GM21529 (cell line): ENCODE results near the gene SPECC1.
"Not testable (repeated sequence)": the region's sequence is repeated elsewhere in the genome, so short reads cannot be mapped to it uniquely, and the experiment has no call there.

Experiments
- ATAC-seq: cut with Tn5 transposase; IDR thresholded peaks from one replicate; pipeline ENCODE4 v1.9.1; 2021; ENCODE audit not compliant: unreplicated experiment

Gene SPECC1

DNA sequence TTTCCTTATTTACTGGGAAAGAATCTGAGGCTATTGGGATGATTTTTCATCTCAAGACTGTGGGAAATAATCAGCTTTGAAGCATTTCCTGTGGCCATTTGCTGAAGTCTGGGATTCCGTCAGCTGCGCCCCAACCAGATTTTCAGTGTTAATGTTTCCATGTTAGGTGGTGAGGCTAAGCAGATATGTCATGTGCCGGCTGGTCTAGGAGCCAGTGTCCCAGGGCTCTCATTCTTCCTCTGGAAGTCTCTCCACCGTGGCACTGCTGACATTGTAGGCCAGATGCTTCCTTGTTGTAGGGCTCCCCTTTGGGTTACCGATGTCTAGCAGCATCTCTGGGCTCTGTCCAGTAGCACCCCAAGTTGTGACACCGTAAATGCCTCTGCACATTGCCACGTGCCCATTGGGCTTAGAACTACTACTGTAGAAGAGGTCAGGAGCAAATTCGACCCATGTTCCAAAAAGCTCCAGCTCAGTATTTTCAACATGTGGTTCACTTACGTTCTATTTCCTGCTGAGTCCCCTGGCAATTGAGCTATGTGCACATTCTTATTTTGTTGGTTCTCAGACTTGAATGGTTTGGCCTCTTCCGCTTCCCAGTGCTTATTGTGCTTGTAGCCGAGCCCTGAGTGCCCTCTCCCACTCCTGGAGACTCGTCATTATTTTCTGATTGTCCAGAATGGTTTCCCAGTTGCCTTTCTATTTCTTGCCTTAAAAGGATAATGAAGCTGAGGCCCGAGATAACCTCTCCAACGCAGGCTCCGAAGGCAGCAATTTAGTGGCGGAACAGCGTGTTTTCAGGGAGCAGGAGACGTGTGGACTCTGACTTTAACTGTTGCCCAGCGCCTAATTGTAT, 82.2 kb downstream of the SPECC1 start:
- ATAC-seq = no peak

DNA sequence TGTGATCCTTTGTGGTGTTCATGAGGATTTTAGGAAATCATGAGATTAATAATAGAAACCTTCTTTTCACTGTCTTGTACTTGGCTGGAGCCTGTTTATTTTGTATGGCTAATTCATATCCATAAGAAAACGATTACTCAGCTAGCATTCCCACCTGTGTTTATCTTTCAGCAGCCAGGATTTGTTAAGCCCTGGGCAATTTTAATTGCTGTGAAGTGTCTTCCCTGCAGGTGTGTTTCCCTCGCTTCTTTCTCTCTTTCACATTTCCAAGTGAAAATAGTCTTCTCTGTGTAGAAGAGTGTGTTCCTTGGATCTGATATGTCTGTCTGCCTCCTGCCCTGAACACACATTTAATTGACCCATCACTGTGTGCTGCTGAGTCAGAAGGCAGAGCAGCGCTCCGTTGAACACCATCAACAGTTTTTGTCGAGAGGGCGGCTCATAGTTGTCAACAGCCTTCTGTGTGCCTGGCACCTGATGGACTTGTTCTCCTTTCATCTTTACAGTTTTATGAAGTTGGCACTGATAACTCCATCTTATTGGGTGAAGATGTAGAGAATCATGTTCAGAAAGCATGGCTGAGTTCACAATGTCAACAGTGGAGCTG, 83.2 kb downstream of the SPECC1 start:
- no peak for ATAC-seq

DNA sequence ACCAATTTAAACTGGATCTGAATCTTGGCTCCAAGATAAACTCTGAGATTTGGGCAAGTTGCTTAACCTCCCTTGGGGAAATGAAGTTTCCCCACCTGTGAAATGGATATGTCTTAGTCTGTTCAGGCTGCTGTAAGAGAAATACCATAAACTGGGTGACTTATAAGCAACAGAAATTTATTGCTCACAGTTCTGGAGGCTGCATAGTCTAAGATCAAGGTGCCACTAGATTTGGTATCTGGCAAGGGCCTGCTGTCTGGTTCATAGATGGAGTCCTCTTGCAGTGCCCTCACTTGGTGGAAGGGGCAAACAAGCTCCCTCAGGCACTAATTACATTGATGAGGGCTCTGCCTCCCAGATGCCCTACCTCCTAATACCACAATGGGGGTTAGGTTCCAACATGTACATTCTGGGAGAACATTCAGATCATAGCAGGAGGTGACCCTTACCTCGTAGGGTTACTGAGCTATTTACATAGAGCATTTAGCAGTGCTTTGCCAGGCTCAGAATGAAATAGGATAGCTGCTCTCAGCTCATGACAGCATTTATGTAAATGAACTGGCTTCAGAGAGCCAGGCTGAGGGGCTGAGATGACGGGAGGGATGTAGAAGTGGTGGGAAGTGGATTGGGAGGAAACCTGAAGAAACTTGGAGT, 83.9 kb downstream of the SPECC1 start:
- ATAC-seq = no peak

DNA sequence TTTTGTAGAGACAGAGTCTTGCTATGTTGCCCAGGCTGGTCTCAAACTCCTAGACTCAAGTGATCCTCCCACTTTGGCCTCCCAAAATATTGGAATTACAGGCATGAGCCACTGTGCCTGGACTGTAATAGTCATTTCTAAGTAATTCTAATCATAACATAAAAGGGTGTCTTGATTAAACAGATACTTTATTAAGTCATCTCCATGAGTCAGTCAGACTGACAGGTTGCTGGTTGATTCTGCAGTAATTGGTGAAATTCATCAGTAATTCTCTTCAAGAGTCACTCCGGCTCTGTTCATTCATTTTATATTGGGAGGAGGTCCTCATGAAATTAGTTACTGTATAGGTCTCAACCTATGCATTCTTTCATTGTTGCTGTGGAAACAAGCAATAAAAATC, 85.6 kb downstream of the SPECC1 start:
- ATAC-seq = no peak

DNA sequence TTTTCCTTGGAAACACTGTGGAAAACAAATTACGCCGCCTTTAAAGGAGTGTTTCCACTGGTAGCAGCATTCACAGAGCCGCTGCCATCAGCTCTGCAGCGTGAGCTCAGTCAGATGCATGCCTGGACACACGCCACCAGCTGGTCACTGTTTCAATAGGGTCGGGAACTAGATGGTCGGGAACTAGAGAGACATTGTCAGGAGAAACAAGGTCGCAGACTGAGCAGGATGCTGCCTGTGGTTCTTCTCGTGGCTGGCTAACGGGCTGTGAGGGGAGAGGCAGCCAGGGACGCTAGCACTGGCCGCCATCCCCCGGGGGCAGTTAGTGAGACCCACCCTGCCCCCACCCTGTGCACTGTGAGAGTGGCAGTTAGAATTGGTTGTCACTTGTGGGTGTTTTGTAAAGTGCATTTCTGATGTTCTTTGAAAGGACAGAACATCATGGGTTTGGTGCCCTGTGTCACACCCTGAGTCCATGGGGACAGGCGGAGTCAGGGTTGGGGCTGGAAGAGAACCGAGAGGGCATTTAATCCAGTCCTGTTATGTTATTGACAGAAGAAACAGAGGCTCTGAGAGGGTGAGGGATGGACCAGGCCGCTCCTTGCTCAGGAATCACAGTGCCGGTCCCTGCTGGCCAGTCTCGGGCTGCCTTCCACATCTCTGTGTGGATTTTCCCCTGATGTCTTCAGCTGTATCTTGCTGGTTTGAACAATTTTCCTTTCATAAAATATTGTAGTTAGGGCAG, 86.3 kb downstream of the SPECC1 start:
- no peak for ATAC-seq

DNA sequence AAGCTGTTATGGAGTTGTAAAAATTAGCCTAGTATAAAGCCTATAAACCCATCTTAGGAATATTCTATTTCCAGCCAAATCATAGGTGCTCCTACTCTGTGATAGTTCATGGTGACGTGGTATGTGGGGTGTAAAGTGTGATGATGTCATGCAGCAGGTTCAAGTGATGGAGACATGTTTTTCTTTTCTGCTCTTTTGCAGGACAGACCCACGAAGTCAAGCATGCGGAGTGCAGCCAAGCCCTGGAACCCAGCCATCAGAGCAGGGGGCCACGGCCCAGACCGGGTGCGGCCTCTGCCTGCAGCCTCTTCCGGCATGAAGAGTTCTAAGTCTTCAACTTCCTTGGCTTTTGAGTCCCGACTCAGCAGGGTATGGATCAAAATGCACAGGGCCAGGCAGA, 87.3 kb downstream of the SPECC1 start:
- no peak for ATAC-seq

DNA sequence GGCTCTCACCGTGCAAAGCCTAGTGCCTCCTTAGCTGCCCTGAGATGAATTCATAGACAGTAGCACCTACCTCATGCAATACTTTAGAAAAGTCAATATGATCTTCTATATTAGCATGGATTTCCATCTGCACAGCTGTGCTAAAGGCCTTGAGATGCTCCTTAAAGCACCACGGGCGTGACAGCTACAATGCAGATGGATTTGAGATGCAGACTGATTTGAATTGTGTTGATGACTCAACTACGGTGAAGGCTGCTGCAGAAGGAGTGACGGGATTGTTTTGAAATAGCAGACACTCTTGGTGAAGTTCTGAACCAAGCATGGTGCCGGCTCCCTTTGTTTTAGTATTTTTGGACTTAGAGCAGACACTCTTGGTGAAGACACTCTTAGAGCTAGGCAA, 88.2 kb downstream of the SPECC1 start:
- ATAC-seq = no peak

DNA sequence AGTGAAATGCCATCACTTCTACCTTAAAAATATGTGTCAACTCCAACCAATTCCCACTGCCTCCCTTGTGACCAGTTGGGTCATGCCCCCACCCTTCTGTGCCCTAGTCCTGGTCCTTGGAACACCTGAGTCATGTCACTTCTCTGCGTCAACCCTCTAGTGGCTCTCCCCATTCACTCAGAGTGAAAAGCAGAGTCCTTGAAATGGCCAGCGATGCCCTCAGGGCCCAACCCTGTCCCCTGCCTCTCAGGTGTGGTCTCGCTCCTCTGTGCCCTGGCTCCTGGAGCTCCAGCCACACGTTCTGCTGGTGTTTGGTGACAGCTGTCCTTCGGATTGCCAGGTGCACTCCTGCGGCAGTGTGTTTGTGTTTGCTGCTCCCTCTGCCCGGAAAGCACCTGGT, 89.2 kb downstream of the SPECC1 start:
- ATAC-seq = no peak

DNA sequence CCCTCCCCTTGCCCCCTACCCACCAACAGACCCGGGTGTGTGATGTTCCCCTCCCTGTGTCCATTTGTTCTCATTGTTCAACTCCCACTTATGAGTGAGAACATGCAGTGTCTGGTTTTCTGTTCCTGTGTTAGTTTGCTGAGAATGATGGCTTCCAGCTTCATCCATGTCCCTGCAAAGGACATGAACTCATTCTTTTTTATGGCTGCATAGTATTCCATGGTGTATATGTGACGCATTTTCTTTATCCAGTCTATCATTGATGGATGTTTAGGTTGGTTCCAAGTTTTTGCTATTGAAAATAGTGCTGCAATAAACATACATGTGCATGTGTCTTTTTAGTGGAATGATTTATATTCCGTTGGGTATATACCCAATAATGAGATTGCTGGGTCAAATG, 91.6 kb downstream of the SPECC1 start:
- not testable (repeated sequence) for ATAC-seq

DNA sequence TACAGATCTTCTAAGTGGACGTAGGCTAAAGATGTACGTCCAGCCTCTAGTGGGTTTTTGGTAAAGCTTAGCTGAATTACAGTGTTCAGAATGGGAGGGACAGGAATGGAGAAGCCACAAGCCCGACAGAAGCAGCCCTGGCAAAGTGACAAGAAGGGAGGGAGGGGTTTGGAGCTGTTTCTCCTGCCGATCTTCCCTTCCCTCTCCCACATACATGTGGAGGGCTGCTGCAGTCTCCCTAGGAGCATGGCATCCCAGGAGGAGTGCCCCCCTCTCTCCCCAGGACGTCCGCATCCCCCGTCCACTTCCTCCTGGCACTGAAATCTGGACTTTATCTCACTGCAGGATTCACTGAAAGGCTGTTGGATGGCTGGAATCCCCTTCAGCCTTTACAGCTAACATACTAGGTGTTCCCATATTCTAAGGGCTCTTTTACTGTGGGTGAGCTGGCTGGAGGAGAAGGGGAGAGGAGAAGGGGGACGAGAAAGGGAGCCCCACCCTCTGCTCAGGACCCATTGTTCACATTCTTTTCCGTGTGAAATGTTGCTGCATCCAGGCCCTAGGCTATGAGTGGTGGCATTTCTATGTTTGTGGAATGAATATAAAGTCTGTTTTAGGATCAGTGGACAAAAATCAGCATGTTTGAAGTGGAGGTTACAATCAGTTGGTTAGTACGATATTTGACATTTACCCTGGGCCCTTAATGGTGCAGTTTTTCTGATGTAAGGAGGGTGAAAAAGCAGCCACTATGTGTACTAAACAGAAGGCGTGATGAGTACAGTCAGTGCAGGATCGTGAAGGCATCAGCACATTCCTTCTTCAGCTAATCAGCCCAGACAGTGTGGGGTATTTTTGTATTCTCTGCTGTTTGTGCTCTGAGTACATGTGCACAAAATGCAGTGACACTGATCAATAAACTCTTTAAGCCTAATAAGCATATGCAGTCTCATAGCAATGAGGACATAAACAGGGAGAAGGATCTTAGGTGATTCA, 94.6 kb downstream of the SPECC1 start:
- no peak for ATAC-seq

DNA sequence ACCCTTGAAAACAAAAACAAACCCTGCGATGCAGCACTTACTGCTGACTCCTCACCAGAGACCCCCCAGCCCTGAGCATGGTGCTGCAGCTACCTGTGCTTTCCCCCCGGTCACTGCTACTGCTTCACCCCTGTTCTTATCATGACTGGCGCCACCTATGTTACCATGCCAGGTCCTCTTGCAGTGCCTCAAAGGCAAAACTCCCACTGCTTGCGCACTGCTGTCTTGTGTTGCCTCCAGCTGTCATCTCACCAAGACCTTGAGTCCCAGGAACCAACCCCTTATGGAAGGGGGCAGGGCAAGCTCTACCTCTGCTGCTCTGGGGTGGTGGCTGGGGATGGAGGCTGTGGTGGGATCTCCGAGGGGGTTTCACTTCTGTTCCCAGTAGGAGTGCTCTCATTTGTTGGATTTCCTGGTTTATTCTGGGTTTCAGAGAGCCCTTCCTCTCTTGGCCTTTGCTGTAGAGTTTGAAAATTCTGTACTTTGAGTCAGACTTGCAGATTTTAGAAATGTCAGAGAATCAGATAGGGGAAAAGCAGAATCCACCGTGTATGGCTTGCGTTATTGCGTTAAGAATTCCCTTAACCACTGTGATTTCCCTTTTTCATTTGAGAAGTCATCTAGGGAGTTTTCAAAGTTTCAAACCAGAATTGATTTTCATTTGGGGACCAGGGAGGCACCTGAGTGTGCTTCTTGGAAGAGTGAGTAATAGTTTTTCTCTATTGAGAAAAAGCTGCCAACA, 96.6 kb downstream of the SPECC1 start:
- ATAC-seq = no peak

DNA sequence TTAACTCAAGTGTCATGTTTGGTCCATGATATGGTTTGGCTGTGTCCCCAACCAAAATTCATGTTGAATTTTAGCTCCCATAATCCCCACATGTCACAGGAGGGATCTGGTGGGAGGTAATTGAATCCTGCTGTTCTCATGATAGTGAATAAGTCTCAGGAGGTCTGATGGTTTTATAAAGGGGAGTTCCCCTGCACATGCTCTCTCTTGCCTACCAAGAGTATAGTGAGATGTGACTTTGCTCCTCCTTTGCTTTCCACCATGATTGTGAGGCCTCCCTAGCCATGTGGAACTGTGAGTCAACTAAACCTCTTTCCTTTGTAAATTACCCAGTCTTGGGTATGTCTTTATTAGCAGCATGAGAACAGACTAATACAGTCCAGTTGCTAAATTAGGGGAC, 97.3 kb downstream of the SPECC1 start:
- not testable (repeated sequence) for ATAC-seq

DNA sequence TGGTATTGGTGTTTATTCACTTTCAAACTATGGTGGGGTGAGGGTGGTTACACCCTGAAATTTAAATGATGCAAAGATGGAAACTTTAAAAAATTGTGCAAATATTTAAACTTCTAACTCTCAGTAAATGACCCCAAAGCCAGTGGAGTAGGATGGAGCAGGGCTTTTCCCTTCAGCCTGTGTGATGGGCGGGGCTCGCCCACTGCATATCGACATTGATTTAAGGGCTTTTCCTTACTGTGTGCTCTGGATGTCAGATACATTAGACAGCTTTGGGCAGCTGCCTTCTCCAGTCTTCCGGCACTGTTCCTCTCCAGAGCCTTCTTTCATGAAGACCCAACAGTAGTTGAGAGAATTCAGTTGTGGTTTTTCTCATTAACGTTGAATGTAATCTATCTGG, 99.9 kb downstream of the SPECC1 start:
- ATAC-seq = no peak

DNA sequence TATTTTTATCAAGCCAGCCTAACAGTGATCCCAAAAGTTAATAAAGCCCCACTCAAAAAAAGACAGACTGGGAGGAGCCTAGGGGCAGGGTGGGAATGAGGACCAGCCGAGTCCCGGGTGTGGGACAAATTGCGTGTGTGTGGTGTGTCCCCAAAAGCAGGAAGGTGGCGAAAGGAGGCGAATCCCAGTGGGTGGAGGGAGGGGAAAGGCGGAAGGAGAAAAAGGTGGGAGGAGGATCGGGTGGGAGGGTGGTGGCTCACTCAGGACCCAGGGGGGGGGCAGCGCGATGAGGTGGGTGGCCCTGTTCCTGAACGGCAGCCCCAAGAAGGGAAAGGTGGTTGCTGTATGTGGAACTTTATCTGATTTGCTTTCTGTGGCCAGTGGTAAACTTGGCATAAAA, 102.4 kb downstream of the SPECC1 start:
- no peak for ATAC-seq

DNA sequence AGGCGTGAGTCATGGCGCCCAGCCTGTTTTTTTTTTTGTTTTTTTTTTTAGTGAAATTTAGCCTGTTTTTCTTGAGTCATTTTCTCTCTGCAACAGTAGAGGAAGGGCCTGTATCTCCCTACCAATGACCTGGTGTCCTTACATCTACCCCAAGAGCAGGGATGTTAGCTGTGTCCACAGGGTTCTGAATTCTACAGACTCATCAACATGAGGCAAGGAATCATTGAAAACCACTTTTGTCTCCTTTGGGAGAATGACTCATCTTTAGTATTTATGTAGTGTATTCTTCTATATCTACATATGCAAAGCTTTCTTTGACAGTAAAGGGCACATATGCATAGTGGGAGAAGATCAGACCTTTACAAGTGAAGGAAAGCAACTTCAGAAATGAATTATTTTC, 105.3 kb downstream of the SPECC1 start:
- ATAC-seq = no peak

DNA sequence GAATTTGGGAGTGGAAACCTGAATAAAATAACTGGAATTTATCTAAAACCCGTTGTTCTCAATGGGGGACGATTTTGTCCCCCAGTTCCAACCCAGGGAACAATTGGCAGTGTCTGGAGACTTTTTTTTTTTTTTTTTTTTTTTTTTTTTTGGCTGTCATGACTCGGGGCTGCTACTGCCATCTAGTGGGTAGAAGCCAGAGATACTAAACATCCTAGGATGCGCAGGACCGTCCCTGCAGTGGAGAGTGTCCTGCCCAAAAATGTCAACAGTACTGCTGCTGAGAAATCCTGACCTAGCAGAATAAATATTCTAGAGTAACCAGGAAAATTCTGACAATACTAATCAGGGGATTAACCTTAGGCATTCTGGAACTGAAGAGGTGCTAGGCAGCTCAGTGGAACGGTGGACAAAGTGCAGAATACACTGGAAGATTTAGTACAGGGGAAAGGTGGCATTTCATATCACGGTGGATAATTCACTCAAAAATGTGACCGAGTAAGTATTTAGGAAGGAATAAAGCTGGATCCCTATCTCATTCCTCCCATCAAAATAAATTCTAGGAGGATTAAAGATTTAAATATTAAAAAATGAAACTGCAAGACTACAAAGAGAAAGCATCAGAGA, 107.6 kb downstream of the SPECC1 start:
- no peak for ATAC-seq

DNA sequence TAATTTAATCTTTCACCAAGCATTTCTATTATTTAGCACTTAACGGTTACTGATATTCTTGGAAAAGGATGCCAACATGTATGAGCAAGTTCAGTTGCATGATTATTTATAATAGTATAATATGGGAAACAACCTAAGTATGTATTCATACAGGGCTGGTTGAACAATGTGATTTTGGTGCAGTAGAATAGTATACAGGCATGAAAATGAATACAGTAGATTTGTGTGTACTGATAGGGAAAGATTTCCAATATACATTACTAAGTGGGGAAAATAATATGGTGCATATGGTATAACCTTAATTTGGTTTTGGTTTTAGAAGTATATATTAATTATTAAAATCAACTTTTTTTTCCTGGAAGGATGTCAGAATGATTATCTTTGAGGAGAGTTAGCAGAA, 109.1 kb downstream of the SPECC1 start:
- no peak for ATAC-seq

DNA sequence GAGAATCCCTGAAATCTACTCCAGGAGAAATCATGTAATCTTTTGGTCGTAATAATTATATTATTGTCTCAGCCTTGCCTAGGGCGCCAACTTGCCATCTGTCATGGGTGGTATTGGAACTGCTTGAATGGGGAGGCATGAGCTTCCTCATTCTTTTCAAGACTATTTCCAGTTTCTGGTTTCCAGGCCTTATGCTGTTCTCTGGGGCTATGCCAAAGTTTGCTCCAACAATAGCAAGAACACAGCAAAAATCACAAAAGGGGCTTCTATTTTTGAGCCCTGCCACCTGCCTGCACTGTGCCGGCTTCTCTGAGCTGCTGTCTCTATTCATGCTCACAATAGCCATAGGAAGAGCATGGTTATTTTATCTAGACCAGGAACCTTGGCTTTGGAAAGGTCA, 111.7 kb downstream of the SPECC1 start:
- no peak for ATAC-seq
